HG03520 (cell line): ENCODE data around the gene SMAD6.

Experiments used
- ATAC-seq: cut with Tn5 transposase; IDR thresholded peaks from one replicate; pipeline ENCODE4 v1.9.1; 2021; ENCODE audit warnings: mild to moderate bottlenecking, moderate library complexity; ENCODE audit not compliant: unreplicated experiment

SMAD6 gene

GRCh38 chr15:66786708-66787488 is 84.9 kb downstream of the SMAD6 start:
- no peak for ATAC-seq

- ATAC-seq, result no peak
These were observed 85.4 kb downstream of the SMAD6 start for GRCh38 chr15:66787489-66787871.

GRCh38 chr15:66788024-66788423 is 86.0 kb downstream of the SMAD6 start:
- no peak for ATAC-seq

- no peak for ATAC-seq
These were observed 87.3 kb downstream of the SMAD6 start for GRCh38 chr15:66789029-66790025.

GRCh38 chr15:66795851-66796250 is 93.8 kb downstream of the SMAD6 start:
- no peak for ATAC-seq

GRCh38 chr15:66796343-66796742 is 94.3 kb downstream of the SMAD6 start:
- ATAC-seq, result no peak

- ATAC-seq, result no peak
These were observed 95.9 kb downstream of the SMAD6 start for GRCh38 chr15:66797921-66798320.

- no peak for ATAC-seq
These were observed 96.5 kb downstream of the SMAD6 start for GRCh38 chr15:66798426-66799061.

- no peak for ATAC-seq
These were observed 97.2 kb downstream of the SMAD6 start for GRCh38 chr15:66799242-66799641.

- ATAC-seq, result no peak
These were observed 98.7 kb downstream of the SMAD6 start for GRCh38 chr15:66800584-66801235.

- no peak for ATAC-seq
These were observed 99.2 kb downstream of the SMAD6 start for GRCh38 chr15:66801266-66801665.

- no peak for ATAC-seq
These were observed 100.3 kb downstream of the SMAD6 start for GRCh38 chr15:66802025-66803001.

- ATAC-seq, result no peak
These were observed 101.2 kb downstream of the SMAD6 start for GRCh38 chr15:66803182-66803729.

- ATAC-seq, result no peak
These were observed 101.7 kb downstream of the SMAD6 start for GRCh38 chr15:66803749-66804148.

- ATAC-seq, result no peak
These were observed 103.3 kb downstream of the SMAD6 start for GRCh38 chr15:66805202-66805885.

GRCh38 chr15:66808181-66808824 is 106.3 kb downstream of the SMAD6 start:
- ATAC-seq, result no peak

GRCh38 chr15:66809664-66810063 is 107.6 kb downstream of the SMAD6 start:
- ATAC-seq, result no peak

GRCh38 chr15:66815318-66815717 is 113.3 kb downstream of the SMAD6 start:
- no peak for ATAC-seq
